ENCODE measurements around the gene CDH4.

The CDH4 gene

DNA sequence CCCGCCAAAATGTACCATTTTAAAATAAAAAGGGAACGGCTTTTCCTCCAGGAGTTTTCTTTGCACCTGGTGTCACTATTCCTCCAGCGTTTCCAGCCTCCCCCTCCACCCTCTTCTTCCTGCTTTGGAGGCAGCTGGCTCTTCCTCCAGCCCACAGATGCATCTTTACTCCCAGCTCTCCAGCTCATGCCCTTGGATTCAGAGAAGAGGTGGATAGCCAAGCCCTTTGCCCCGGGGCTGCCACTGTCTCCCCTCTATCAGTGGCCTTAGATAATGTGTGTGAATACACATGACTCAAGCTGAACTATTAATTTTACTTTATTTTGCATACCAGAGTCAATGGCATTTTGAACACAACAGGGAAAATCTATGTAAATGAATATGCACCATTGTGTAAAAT, 15.3 kb upstream of the CDH4 start:
- Histone ChIP-seq H3K27ac (replicated peaks) (no peak overlapping the region), H3K4me3 (replicated peaks; ENCODE audit: insufficient read depth, low read length) (no peak overlapping the region), H3K27me3 (ENCODE audit: insufficient read depth, poor library complexity, severe bottlenecking) (no peaks in the 10 kb centered on the region)
- DNase-seq (ENCODE audit: low read depth in 1 of 2, low spot score in 1 of 2) = no peak
- TF ChIP-seq SPI1 (IDR thresholded peaks at IDR 0.05; ENCODE audit: borderline replicate concordance, low read depth) (no peak), GABPA (IDR thresholded peaks at IDR 0.05; ENCODE audit: low read depth) (no peak), POLR2AphosphoS5 (IDR thresholded peaks at IDR 0.05; ENCODE audit: low read depth) (no peak)
- TF ChIP-seq, protein P1, sequence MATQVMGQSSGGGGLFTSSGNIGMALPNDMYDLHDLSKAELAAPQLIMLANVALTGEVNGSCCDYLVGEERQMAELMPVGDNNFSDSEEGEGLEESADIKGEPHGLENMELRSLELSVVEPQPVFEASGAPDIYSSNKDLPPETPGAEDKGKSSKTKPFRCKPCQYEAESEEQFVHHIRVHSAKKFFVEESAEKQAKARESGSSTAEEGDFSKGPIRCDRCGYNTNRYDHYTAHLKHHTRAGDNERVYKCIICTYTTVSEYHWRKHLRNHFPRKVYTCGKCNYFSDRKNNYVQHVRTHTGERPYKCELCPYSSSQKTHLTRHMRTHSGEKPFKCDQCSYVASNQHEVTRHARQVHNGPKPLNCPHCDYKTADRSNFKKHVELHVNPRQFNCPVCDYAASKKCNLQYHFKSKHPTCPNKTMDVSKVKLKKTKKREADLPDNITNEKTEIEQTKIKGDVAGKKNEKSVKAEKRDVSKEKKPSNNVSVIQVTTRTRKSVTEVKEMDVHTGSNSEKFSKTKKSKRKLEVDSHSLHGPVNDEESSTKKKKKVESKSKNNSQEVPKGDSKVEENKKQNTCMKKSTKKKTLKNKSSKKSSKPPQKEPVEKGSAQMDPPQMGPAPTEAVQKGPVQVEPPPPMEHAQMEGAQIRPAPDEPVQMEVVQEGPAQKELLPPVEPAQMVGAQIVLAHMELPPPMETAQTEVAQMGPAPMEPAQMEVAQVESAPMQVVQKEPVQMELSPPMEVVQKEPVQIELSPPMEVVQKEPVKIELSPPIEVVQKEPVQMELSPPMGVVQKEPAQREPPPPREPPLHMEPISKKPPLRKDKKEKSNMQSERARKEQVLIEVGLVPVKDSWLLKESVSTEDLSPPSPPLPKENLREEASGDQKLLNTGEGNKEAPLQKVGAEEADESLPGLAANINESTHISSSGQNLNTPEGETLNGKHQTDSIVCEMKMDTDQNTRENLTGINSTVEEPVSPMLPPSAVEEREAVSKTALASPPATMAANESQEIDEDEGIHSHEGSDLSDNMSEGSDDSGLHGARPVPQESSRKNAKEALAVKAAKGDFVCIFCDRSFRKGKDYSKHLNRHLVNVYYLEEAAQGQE (IDR thresholded peaks at IDR 0.05; ENCODE audit: insufficient replicate concordance, low read depth) = no peak
- TF ChIP-seq, protein P2, sequence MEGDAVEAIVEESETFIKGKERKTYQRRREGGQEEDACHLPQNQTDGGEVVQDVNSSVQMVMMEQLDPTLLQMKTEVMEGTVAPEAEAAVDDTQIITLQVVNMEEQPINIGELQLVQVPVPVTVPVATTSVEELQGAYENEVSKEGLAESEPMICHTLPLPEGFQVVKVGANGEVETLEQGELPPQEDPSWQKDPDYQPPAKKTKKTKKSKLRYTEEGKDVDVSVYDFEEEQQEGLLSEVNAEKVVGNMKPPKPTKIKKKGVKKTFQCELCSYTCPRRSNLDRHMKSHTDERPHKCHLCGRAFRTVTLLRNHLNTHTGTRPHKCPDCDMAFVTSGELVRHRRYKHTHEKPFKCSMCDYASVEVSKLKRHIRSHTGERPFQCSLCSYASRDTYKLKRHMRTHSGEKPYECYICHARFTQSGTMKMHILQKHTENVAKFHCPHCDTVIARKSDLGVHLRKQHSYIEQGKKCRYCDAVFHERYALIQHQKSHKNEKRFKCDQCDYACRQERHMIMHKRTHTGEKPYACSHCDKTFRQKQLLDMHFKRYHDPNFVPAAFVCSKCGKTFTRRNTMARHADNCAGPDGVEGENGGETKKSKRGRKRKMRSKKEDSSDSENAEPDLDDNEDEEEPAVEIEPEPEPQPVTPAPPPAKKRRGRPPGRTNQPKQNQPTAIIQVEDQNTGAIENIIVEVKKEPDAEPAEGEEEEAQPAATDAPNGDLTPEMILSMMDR (IDR thresholded peaks at IDR 0.05; ENCODE audit: insufficient read depth, low read length) = no peak

DNA sequence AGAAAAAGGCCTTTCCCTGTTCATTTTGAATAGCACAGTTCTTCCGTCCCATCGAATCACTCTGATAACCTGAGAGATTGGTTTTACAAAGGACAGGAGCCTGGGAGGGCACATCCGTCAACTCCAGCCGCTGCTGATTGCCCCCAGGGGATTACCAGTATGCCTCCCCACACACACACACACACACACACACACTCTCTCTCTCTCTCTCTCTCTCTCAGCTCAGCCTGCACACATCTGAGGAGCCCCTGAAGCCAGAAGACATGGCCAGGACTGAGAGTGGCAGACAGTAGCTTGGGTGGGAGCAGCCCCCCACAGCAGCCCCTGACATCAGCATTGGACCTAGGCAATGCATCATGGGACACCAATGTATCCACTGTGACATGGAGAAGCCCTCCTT, 13.2 kb upstream of the CDH4 start:
- Histone ChIP-seq H3K27me3 (ENCODE audit: insufficient read depth, poor library complexity, severe bottlenecking) (no peaks in the 10 kb centered on the region), H3K27ac (replicated peaks) (no peak overlapping the region), H3K4me3 (replicated peaks; ENCODE audit: insufficient read depth, low read length) (no peak overlapping the region)
- no peak for DNase-seq (ENCODE audit: low read depth in 1 of 2, low spot score in 1 of 2)
- TF ChIP-seq, protein P1 (IDR thresholded peaks at IDR 0.05; ENCODE audit: insufficient replicate concordance, low read depth) = no peak
- no peak for TF ChIP-seq SPI1 (IDR thresholded peaks at IDR 0.05; ENCODE audit: borderline replicate concordance, low read depth)
- TF ChIP-seq POLR2AphosphoS5 (IDR thresholded peaks at IDR 0.05; ENCODE audit: low read depth) = no peak
- TF ChIP-seq, protein P2 (IDR thresholded peaks at IDR 0.05; ENCODE audit: insufficient read depth, low read length) = no peak
- no peak for TF ChIP-seq GABPA (IDR thresholded peaks at IDR 0.05; ENCODE audit: low read depth)

DNA sequence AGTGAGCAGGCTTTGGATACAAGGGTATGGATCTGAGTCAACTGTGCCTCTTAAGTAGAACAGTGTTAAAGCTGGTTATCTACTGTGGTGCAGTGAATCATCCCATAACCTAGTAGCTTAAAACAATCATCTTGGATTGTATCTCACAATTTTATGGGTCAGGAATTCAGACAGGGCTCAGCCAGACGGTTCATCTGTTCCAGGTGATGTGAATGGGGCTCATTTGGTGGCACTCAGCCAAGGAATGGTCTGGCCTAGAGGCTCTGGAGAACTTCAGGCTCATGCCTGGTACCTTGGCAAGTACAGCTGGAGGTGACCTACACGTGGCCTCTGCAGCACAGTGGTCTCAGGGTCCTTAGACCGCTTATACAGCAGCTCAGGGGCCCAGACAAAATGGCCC, 11.2 kb upstream of the CDH4 start:
- DNase-seq (ENCODE audit: low read depth in 1 of 2, low spot score in 1 of 2) = no peak
- no peak overlapping the region for H3K27ac ChIP-seq (replicated peaks)
- no peaks in the 10 kb centered on the region for H3K27me3 ChIP-seq (ENCODE audit: insufficient read depth, poor library complexity, severe bottlenecking)
- TF ChIP-seq, protein P1 (IDR thresholded peaks at IDR 0.05; ENCODE audit: insufficient replicate concordance, low read depth) = no peak
- TF ChIP-seq SPI1 (IDR thresholded peaks at IDR 0.05; ENCODE audit: borderline replicate concordance, low read depth) (no peak), POLR2AphosphoS5 (IDR thresholded peaks at IDR 0.05; ENCODE audit: low read depth) (no peak), GABPA (IDR thresholded peaks at IDR 0.05; ENCODE audit: low read depth) (no peak)
- TF ChIP-seq, protein P2 (IDR thresholded peaks at IDR 0.05; ENCODE audit: insufficient read depth, low read length) = no peak
- H3K4me3 ChIP-seq (replicated peaks; ENCODE audit: insufficient read depth, low read length) = no peak overlapping the region
